Panc1 (cell line): ENCODE measurements around the gene CCT7. TPM values are rescaled to one million over a fixed set of nuclear protein-coding genes. Genes with fewer than 3 reads are reported as not detected.

Experiments used
- ATAC-seq: fragments of 200-7000 bp; cut with Tn5 transposase; 2 replicates; pipeline ENCODE4 v1.9.1; 2020; ENCODE audit warnings: mild to moderate bottlenecking, moderate library complexity
- BruUV-seq: library from RNA; stranded (reverse); fragments of 400-500 nt; replicated peaks from 2 replicates; lab custom pipeline; 2021; lab: Mats Ljungman, UMichigan
- CTCF ChIA-PET: fragments of 300-600 bp; sonication (Branson Sonifier 250); formaldehyde crosslinking; loops from one replicate; lab custom pipeline; 2022; ENCODE audit warnings: antibody characterized with exemption; lab: Charles Lee
- POLR2A ChIA-PET: fragments of 300-600 bp; sonication (Branson Sonifier 250); formaldehyde crosslinking; loops from one replicate; lab custom pipeline; 2022; ENCODE audit warnings: antibody characterized with exemption; lab: Charles Lee
- DNase-seq: peaks from one replicate; pipeline ENCODE4 v3.0.0-alpha.2; 2010; ENCODE audit warnings: low read depth, low spot score
- H3K27ac ChIP-seq: 2 replicates; pipeline ENCODE4 v1.5.1; 2011; ENCODE audit warnings: mild to moderate bottlenecking, low read length, inconsistent platforms
- H3K27me3 ChIP-seq: fragments of 200-500 bp; sonication (Bioruptor generic); 2 replicates; pipeline ENCODE4 v1.6.0; 2014; ENCODE audit warnings: low read length, inconsistent platforms; ENCODE audit not compliant: control insufficient read depth, insufficient read depth
- H3K36me3 ChIP-seq: fragments of 200-500 bp; sonication (Bioruptor generic); 2 replicates; pipeline ENCODE4 v1.5.1; 2014; ENCODE audit warnings: inconsistent platforms, mild to moderate bottlenecking, low read length, moderate library complexity; ENCODE audit not compliant: control insufficient read depth, insufficient read depth
- H3K4me1 ChIP-seq: 2 replicates; pipeline ENCODE4 v1.5.1; 2011; ENCODE audit warnings: inconsistent platforms, mild to moderate bottlenecking, low read length, moderate library complexity; ENCODE audit not compliant: control insufficient read depth, insufficient read depth
- H3K4me3 ChIP-seq, 2 experiments: 2 replicates each; pipeline ENCODE4 v1.5.1; 2011 to 2012; ENCODE audit warnings: low read depth in 2 of 2, low read length in 2 of 2, mild to moderate bottlenecking in 2 of 2, inconsistent platforms in 1 of 2, moderate library complexity in 1 of 2
- H3K9me3 ChIP-seq: fragments of 200-500 bp; sonication (Bioruptor generic); 2 replicates; pipeline ENCODE4 v1.5.1; 2014; ENCODE audit warnings: low read depth, mild to moderate bottlenecking, inconsistent platforms, low read length, moderate library complexity; ENCODE audit not compliant: control insufficient read depth, insufficient read depth
- POLR2AphosphoS5 ChIP-seq: IDR thresholded peaks from 2 replicates; pipeline ENCODE4 v1.6.1; 2012; ENCODE audit warnings: mild to moderate bottlenecking, low read depth, low read length, moderate library complexity
- SIN3A ChIP-seq: IDR thresholded peaks from 2 replicates; pipeline ENCODE4 v1.6.1; 2012; ENCODE audit warnings: low read depth, mild to moderate bottlenecking, low read length, moderate library complexity, borderline replicate concordance; ENCODE audit not compliant: insufficient read depth
- TCF7L2 ChIP-seq: IDR thresholded peaks from 2 replicates; pipeline ENCODE4 v1.6.1; 2011; ENCODE audit warnings: mild to moderate bottlenecking, low read depth, low read length, inconsistent platforms
- in situ Hi-C: cut with HindIII; loops from 2 replicates; pipeline ENCODE4 v1.10.0; 2016; ENCODE audit warnings: low sequenced_read_pairs, low pct_unique_long_range_greater_than_20kb
- intact Hi-C: fragments of 100-400 bp; cut with micrococcal nuclease; formaldehyde crosslinking; loops from one replicate; pipeline ENCODE4 v1.10.0; 2022; ENCODE audit not compliant: unreplicated experiment
- total RNA-seq: library from RNA; stranded (reverse); gene quantifications from one replicate; pipeline ENCODE4 v1.2.1, GENCODE V29; 2021; ENCODE audit not compliant: unreplicated experiment
- TF ChIP-seq, protein P1 (sequence below), 2 experiments: IDR thresholded peaks; 2 replicates each; pipeline ENCODE4 v1.6.1; 2011 to 2012; ENCODE audit warnings: low read depth in 2 of 2, control low read depth in 1 of 2, low read length in 1 of 2, mild to moderate bottlenecking in 1 of 2, moderate library complexity in 1 of 2; ENCODE audit not compliant: insufficient read depth in 1 of 2
- TF ChIP-seq, protein P2 (sequence below): fragments of 450-650 bp; IDR thresholded peaks from 2 replicates; pipeline ENCODE4 v1.5.1; 2017; ENCODE audit warnings: mild to moderate bottlenecking

The CCT7 gene
- total RNA-seq, 1 experiment from 2014 or later, result 426 TPM

DNA sequence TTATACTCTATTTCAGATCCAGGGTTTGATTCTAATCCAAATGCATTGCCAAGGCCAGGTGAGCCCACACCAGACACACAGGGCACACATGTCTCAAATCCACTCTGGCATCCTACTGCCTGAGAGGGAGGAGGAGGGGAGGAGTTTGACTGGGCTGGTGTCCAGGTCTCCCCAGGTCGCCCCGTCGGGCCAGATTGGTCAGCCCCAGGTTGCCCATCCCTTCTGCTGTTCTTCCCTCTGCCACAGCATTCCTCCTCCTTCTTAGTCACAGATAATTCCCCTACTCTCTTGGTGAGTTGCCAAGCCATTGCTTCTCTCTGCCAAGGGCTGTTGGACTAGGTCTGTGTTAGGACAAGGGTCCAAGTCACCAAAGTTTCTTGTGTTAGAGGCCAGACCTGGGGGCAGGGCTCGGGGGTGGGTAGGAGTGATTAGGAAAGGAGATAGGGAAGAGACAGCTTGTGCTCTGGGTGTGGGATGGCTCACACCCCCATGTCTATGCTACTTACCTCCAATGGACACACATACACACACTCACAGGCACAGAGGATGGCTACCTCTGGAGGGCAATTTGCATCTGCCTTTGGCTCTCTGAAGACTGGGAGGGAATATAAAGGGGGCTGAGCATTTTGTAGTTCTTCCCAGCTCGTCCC, 61.8 kb downstream of the CCT7 start:
- intact Hi-C loops, result no loop called here
- ATAC-seq (no peak), DNase-seq (no peak)
- ChIA-PET POLR2A (interaction anchor here (0.7 kb wide), 1 partner anchor 89 kb away, joined by 7 read pairs; the partner anchor contains the start of gene ALMS1), CTCF (no interaction called here)
- no peaks in the 10 kb centered on the region for H3K9me3 ChIP-seq
- H3K27me3 ChIP-seq, result peaks cover 40% of the 10 kb centered on the region
- no peaks in the 10 kb centered on the region for H3K36me3 ChIP-seq
- H3K27ac ChIP-seq, result no peak overlapping the region
- in situ Hi-C loops, result loop anchor here (10.0 kb wide), 1 partner anchor 61 kb away; the partner anchor contains the start of genes CCT7 and PRADC1
- 0 out of 2 replicates have a peak, but pooled peaks cover 2% of the 10 kb centered on the region for H3K4me1 ChIP-seq
- BruUV-seq, result no TSS peak
- no peak overlapping the region for H3K4me3 ChIP-seq
- TF ChIP-seq POLR2AphosphoS5, result no peak
- TF ChIP-seq, protein P1, sequence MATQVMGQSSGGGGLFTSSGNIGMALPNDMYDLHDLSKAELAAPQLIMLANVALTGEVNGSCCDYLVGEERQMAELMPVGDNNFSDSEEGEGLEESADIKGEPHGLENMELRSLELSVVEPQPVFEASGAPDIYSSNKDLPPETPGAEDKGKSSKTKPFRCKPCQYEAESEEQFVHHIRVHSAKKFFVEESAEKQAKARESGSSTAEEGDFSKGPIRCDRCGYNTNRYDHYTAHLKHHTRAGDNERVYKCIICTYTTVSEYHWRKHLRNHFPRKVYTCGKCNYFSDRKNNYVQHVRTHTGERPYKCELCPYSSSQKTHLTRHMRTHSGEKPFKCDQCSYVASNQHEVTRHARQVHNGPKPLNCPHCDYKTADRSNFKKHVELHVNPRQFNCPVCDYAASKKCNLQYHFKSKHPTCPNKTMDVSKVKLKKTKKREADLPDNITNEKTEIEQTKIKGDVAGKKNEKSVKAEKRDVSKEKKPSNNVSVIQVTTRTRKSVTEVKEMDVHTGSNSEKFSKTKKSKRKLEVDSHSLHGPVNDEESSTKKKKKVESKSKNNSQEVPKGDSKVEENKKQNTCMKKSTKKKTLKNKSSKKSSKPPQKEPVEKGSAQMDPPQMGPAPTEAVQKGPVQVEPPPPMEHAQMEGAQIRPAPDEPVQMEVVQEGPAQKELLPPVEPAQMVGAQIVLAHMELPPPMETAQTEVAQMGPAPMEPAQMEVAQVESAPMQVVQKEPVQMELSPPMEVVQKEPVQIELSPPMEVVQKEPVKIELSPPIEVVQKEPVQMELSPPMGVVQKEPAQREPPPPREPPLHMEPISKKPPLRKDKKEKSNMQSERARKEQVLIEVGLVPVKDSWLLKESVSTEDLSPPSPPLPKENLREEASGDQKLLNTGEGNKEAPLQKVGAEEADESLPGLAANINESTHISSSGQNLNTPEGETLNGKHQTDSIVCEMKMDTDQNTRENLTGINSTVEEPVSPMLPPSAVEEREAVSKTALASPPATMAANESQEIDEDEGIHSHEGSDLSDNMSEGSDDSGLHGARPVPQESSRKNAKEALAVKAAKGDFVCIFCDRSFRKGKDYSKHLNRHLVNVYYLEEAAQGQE (IDR thresholded peaks at IDR 0.05; ENCODE audit: insufficient read depth in 1 of 2, low read depth in 2 of 2, low read length in 1 of 2), result no peak
- TF ChIP-seq, protein P2, sequence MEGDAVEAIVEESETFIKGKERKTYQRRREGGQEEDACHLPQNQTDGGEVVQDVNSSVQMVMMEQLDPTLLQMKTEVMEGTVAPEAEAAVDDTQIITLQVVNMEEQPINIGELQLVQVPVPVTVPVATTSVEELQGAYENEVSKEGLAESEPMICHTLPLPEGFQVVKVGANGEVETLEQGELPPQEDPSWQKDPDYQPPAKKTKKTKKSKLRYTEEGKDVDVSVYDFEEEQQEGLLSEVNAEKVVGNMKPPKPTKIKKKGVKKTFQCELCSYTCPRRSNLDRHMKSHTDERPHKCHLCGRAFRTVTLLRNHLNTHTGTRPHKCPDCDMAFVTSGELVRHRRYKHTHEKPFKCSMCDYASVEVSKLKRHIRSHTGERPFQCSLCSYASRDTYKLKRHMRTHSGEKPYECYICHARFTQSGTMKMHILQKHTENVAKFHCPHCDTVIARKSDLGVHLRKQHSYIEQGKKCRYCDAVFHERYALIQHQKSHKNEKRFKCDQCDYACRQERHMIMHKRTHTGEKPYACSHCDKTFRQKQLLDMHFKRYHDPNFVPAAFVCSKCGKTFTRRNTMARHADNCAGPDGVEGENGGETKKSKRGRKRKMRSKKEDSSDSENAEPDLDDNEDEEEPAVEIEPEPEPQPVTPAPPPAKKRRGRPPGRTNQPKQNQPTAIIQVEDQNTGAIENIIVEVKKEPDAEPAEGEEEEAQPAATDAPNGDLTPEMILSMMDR, result no peak
- no peak for TF ChIP-seq TCF7L2
- TF ChIP-seq SIN3A, result no peak

DNA sequence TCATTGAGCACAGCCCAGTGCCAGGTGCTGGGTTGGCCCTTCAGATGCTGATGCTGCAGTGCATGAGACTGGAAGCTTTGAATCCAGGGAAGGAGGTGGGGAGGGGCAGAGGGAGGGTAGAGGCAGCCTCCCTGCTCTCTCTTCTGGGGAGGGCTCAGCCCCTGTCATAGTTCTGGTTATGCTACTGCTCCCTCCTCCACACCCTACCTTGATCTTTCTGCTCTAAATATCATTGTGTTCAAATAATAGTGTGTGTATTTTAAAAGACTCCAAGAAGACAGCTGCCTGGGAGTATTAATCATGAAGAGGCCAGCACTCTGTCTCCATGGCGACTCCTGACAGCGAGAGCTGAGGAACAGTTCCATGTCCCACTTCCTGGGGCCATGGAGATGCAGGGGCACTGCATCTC, 63.0 kb downstream of the CCT7 start:
- TF ChIP-seq, protein P2, result no peak
- TF ChIP-seq SIN3A, result no peak
- TF ChIP-seq, protein P1 (IDR thresholded peaks at IDR 0.05; ENCODE audit: insufficient read depth in 1 of 2, low read depth in 2 of 2, low read length in 1 of 2), result no peak
- TF ChIP-seq POLR2AphosphoS5, result no peak
- TF ChIP-seq TCF7L2, result no peak
- POLR2A ChIA-PET, result no interaction called here
- in situ Hi-C loops (loop anchor here (10.0 kb wide), 1 partner anchor 62 kb away; the partner anchor contains the start of genes CCT7 and PRADC1), intact Hi-C loops (no loop called here)
- Histone ChIP-seq H3K36me3 (no peaks in the 10 kb centered on the region), H3K4me3 (no peak overlapping the region), H3K27me3 (peaks cover 42% of the 10 kb centered on the region), H3K4me1 (0 out of 2 replicates have a peak, but pooled peaks cover 2% of the 10 kb centered on the region), H3K27ac (no peak overlapping the region), H3K9me3 (no peaks in the 10 kb centered on the region)
- BruUV-seq, result no TSS peak
- ATAC-seq (no peak), DNase-seq (no peak)
- CTCF ChIA-PET, result no interaction called here
